ENCODE results near the gene BCL2L12. TPM values are rescaled to one million over a fixed set of nuclear protein-coding genes. Genes with fewer than 3 reads are reported as not detected.

BCL2L12 gene
- total and polyA plus RNA-seq, 2 of the 13 experiments (the other 11 are each of a cell fraction or from before 2014, with no cell fraction given), result 26.8 to 40.8 TPM

DNA sequence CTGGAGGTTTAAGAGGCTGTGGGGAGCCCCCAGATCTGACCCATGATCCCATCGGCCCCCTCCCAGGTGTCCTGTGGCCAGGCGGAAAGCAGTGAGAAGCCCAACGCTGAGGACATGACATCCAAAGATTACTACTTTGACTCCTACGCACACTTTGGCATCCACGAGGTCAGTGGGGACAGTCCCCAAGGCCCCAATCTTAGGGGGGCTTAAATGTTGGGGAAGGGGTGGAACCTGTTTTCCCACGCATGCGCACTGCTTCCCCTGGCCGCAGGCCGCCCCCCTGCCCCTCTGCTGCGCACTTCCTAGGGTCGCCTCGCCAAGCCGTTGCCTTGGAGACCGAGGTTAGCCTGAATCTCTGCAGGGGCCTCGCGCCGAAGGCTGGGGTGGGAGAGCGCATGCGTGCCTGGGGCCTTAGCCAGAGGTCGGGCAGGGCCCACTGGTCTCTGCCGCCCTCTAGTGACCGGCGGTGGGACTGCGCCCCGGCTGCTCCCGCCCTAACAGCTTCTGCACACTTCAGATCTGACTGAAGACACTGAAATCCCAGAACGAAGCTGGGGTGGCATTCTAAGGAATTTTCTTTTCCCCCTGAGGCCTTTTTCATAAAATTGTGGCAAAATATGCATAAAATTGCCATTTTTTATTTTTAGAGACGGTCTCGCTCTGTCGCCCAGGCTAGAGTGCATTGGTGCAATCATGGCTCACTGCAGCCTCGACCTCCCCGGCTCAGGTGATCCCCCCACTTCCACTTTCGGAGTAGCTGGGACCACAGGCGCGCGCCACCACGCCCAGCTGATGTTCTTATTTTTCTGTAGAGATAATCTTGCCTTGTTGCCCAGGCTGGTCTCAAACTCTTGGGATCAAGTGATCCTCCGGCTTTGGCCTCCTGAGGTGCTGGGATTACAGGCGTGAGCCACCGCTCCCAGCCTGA, 15.0 kb downstream of the BCL2L12 start (continued):
- TF ChIP-seq ZNF10 (CRISPR knock-in tag; IDR thresholded peaks at IDR 0.05; ENCODE audit: borderline replicate concordance, low read depth) (no peak), ZNF530 (CRISPR knock-in tag; IDR thresholded peaks at IDR 0.05; ENCODE audit: low read depth) (no peak), ZZZ3 (CRISPR knock-in tag; IDR thresholded peaks at IDR 0.05; ENCODE audit: borderline replicate concordance) (no peak), ZNF274 (CRISPR knock-in tag; IDR thresholded peaks at IDR 0.05) (no peak), MAFF (IDR thresholded peaks at IDR 0.05; ENCODE audit: low read depth, low read length) (no peak), RBFOX2 (IDR thresholded peaks at IDR 0.05; ENCODE audit: low read depth, low read length) (peak; percentile 69), ZNF460 (CRISPR knock-in tag; IDR thresholded peaks at IDR 0.05; ENCODE audit: borderline replicate concordance) (no peak), ZFY (CRISPR knock-in tag; IDR thresholded peaks at IDR 0.05) (peak; percentile 55; the same call in 1 of the 2 replicates)
- TF ChIP-seq, protein P1, sequence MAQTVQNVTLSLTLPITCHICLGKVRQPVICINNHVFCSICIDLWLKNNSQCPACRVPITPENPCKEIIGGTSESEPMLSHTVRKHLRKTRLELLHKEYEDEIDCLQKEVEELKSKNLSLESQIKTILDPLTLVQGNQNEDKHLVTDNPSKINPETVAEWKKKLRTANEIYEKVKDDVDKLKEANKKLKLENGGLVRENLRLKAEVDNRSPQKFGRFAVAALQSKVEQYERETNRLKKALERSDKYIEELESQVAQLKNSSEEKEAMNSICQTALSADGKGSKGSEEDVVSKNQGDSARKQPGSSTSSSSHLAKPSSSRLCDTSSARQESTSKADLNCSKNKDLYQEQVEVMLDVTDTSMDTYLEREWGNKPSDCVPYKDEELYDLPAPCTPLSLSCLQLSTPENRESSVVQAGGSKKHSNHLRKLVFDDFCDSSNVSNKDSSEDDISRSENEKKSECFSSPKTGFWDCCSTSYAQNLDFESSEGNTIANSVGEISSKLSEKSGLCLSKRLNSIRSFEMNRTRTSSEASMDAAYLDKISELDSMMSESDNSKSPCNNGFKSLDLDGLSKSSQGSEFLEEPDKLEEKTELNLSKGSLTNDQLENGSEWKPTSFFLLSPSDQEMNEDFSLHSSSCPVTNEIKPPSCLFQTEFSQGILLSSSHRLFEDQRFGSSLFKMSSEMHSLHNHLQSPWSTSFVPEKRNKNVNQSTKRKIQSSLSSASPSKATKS (CRISPR knock-in tag; IDR thresholded peaks at IDR 0.05), result no peak
- TF ChIP-seq, protein P2, sequence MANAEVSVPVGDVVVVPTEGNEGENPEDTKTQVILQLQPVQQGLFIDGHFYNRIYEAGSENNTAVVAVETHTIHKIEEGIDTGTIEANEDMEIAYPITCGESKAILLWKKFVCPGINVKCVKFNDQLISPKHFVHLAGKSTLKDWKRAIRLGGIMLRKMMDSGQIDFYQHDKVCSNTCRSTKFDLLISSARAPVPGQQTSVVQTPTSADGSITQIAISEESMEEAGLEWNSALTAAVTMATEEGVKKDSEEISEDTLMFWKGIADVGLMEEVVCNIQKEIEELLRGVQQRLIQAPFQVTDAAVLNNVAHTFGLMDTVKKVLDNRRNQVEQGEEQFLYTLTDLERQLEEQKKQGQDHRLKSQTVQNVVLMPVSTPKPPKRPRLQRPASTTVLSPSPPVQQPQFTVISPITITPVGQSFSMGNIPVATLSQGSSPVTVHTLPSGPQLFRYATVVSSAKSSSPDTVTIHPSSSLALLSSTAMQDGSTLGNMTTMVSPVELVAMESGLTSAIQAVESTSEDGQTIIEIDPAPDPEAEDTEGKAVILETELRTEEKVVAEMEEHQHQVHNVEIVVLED (CRISPR knock-in tag; IDR thresholded peaks at IDR 0.05; ENCODE audit: borderline replicate concordance), result peak; percentile 16; the same call in 1 of the 2 replicates
- TF ChIP-seq, protein P3, sequence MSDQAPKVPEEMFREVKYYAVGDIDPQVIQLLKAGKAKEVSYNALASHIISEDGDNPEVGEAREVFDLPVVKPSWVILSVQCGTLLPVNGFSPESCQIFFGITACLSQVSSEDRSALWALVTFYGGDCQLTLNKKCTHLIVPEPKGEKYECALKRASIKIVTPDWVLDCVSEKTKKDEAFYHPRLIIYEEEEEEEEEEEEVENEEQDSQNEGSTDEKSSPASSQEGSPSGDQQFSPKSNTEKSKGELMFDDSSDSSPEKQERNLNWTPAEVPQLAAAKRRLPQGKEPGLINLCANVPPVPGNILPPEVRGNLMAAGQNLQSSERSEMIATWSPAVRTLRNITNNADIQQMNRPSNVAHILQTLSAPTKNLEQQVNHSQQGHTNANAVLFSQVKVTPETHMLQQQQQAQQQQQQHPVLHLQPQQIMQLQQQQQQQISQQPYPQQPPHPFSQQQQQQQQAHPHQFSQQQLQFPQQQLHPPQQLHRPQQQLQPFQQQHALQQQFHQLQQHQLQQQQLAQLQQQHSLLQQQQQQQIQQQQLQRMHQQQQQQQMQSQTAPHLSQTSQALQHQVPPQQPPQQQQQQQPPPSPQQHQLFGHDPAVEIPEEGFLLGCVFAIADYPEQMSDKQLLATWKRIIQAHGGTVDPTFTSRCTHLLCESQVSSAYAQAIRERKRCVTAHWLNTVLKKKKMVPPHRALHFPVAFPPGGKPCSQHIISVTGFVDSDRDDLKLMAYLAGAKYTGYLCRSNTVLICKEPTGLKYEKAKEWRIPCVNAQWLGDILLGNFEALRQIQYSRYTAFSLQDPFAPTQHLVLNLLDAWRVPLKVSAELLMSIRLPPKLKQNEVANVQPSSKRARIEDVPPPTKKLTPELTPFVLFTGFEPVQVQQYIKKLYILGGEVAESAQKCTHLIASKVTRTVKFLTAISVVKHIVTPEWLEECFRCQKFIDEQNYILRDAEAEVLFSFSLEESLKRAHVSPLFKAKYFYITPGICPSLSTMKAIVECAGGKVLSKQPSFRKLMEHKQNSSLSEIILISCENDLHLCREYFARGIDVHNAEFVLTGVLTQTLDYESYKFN (CRISPR knock-in tag; conservative IDR thresholded peaks at IDR 0.05), result no peak
- TF ChIP-seq, protein P4, sequence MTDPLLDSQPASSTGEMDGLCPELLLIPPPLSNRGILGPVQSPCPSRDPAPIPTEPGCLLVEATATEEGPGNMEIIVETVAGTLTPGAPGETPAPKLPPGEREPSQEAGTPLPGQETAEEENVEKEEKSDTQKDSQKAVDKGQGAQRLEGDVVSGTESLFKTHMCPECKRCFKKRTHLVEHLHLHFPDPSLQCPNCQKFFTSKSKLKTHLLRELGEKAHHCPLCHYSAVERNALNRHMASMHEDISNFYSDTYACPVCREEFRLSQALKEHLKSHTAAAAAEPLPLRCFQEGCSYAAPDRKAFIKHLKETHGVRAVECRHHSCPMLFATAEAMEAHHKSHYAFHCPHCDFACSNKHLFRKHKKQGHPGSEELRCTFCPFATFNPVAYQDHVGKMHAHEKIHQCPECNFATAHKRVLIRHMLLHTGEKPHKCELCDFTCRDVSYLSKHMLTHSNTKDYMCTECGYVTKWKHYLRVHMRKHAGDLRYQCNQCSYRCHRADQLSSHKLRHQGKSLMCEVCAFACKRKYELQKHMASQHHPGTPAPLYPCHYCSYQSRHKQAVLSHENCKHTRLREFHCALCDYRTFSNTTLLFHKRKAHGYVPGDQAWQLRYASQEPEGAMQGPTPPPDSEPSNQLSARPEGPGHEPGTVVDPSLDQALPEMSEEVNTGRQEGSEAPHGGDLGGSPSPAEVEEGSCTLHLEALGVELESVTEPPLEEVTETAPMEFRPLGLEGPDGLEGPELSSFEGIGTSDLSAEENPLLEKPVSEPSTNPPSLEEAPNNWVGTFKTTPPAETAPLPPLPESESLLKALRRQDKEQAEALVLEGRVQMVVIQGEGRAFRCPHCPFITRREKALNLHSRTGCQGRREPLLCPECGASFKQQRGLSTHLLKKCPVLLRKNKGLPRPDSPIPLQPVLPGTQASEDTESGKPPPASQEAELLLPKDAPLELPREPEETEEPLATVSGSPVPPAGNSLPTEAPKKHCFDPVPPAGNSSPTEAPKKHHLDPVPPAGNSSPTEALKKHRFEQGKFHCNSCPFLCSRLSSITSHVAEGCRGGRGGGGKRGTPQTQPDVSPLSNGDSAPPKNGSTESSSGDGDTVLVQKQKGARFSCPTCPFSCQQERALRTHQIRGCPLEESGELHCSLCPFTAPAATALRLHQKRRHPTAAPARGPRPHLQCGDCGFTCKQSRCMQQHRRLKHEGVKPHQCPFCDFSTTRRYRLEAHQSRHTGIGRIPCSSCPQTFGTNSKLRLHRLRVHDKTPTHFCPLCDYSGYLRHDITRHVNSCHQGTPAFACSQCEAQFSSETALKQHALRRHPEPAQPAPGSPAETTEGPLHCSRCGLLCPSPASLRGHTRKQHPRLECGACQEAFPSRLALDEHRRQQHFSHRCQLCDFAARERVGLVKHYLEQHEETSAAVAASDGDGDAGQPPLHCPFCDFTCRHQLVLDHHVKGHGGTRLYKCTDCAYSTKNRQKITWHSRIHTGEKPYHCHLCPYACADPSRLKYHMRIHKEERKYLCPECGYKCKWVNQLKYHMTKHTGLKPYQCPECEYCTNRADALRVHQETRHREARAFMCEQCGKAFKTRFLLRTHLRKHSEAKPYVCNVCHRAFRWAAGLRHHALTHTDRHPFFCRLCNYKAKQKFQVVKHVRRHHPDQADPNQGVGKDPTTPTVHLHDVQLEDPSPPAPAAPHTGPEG (CRISPR knock-in tag; IDR thresholded peaks at IDR 0.05), result no peak

Data from HepG2 (cell line).